Measurements from ENCODE around the gene PFDN4. TPM values are rescaled to one million over a fixed set of nuclear protein-coding genes. Genes with fewer than 3 reads are reported as not detected.

The PFDN4 gene
- total RNA-seq, 2 donors from 2014 or later, result 48.2 to 101 TPM

- DNase-seq (ENCODE audit: low spot score), result no peak
- Histone ChIP-seq H3K4me1 (no peaks in the 10 kb centered on the region), H3K27ac (no peak overlapping the region), H3K9me3 (no peaks in the 10 kb centered on the region), H3K36me3 (no peaks in the 10 kb centered on the region), H3K4me3 (no peak overlapping the region), H3K27me3 (no peaks in the 10 kb centered on the region)
- TF ChIP-seq CTCF (IDR thresholded peaks at IDR 0.05), result no peak
Measured at GRCh38 chr20:54165803-54166202, 42.1 kb upstream of the PFDN4 start.

- H3K27ac ChIP-seq, result no peak overlapping the region
- TF ChIP-seq CTCF (IDR thresholded peaks at IDR 0.05), result no peak
- H3K4me1 ChIP-seq, result no peaks in the 10 kb centered on the region
- DNase-seq (ENCODE audit: low spot score), result no peak
- H3K4me3 ChIP-seq, result no peak overlapping the region
- no peaks in the 10 kb centered on the region for H3K36me3 ChIP-seq
- H3K9me3 ChIP-seq, result no peaks in the 10 kb centered on the region
- H3K27me3 ChIP-seq, result no peaks in the 10 kb centered on the region
Measured at GRCh38 chr20:54166987-54167662, 40.8 kb upstream of the PFDN4 start.

GRCh38 chr20:54167909-54168872, 39.7 kb upstream of the PFDN4 start:
- no peak for TF ChIP-seq CTCF (IDR thresholded peaks at IDR 0.05)
- peaks cover 0 to 8% of the 10 kb centered on the region in 2 donors for H3K4me1 ChIP-seq
- DNase-seq (ENCODE audit: low spot score), result no peak
- H3K9me3 ChIP-seq, result no peaks in the 10 kb centered on the region
- H3K27ac ChIP-seq, result no peak overlapping the region
- no peaks in the 10 kb centered on the region for H3K36me3 ChIP-seq
- peaks cover 0 to under 1% of the 10 kb centered on the region in 2 donors for H3K27me3 ChIP-seq
- no peak overlapping the region for H3K4me3 ChIP-seq

DNA sequence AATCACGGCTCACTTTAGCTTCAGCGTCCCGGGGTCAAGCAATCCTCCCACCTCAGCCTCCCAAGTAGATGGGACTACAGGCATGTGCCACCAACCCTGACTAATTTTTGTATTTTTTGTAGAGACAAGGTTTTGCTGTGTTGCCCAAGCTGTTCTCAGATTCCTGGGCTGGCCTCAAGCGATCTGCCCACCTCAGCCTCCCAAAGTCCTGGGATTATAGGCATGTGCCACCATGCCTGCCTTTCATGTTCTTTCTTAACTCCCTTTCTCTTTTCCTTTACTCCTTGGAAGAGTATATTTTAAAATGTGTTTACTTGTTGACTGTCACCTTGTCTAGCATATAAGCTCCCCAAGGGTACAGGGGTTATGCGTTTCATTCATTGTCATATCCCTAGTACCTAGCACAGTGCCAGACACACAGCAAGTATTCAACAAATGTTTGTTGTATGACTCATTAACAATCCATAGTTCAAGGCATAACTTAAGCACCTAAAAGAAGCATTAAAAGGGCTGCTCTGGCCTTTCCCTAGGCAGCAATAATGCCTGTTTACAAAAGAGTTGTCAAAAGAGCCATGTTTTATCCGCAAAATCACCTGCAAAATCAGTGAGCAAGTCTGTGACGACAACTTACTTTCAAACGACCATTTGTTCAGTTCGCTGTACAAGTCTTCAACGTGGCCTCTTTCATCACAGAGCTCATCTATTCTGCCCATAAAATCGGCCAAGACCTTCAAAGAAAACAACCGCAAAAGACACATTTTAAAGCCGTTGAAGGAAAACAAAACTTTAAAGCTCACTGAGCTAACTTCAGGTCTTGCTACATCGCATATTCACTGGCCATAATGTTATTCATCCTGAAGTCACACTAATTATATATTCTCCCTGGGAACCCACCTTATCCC, 38.7 kb upstream of the PFDN4 start:
- Histone ChIP-seq H3K4me1 (peaks cover 0 to 18% of the 10 kb centered on the region in 2 donors), H3K27ac (no peak overlapping the region), H3K27me3 (peaks cover 0 to 7% of the 10 kb centered on the region in 2 donors), H3K4me3 (no peak overlapping the region), H3K36me3 (no peaks in the 10 kb centered on the region), H3K9me3 (no peaks in the 10 kb centered on the region)
- TF ChIP-seq CTCF (IDR thresholded peaks at IDR 0.05), result no peak
- no peak for DNase-seq (ENCODE audit: low spot score)

DNA sequence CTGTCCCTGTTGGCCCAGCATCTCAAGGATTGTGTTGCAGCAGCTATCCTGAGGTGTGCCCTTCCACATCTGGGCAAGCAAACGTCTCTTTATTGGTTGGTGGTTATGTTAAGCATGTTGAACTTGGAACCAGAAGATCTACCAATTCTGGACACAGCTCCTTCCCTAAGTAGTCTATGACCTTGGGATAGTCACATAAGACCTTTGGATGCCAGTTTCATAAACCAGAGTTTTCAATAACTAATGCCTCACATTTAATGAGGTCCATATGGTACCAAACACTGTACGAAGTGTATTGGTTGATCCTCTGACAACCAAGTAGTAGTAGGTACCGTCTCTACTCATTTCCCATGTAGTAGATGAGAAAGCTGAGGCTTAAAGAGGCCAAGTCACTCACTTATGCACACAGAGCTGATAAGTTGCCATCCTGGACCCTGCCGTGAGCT, 37.8 kb upstream of the PFDN4 start:
- no peaks in the 10 kb centered on the region for H3K36me3 ChIP-seq
- TF ChIP-seq CTCF (IDR thresholded peaks at IDR 0.05), result no peak
- no peaks in the 10 kb centered on the region for H3K9me3 ChIP-seq
- H3K27me3 ChIP-seq, result peaks cover 0 to 7% of the 10 kb centered on the region in 2 donors
- no peak for DNase-seq (ENCODE audit: low spot score)
- H3K27ac ChIP-seq, result no peak overlapping the region
- H3K4me1 ChIP-seq, result peaks cover 0 to 26% of the 10 kb centered on the region in 2 donors
- no peak overlapping the region for H3K4me3 ChIP-seq
